ENCODE data around the gene ACTL7B.

ACTL7B gene

GRCh38 chr9:108830272-108830671 lies 25.5 kb downstream of the ACTL7B start:
- Histone ChIP-seq H3K4me1 (ENCODE audit: control insufficient read depth, low read length) (no peaks in the 10 kb centered on the region), H3K4me3 (ENCODE audit: low read length) (no peak overlapping the region), H3K27me3 (ENCODE audit: control insufficient read depth, low read length) (peaks cover 8% of the 10 kb centered on the region; the same call in 1 of the 2 replicates), H3K4me2 (ENCODE audit: low read length) (no peak overlapping the region), H4K20me1 (ENCODE audit: control insufficient read depth, insufficient read depth, low read depth, low read length) (no peaks in the 10 kb centered on the region), H3K36me3 (ENCODE audit: control insufficient read depth, low read length) (no peaks in the 10 kb centered on the region), H3K79me2 (ENCODE audit: control insufficient read depth, low read length) (no peaks in the 10 kb centered on the region), H3K9me2 (replicated peaks; ENCODE audit: control insufficient read depth, low read length) (no peaks in the 10 kb centered on the region), H3F3A (ENCODE audit: control insufficient read depth, insufficient read depth) (no peaks in the 10 kb centered on the region), H3K27ac (ENCODE audit: low read depth, low read length) (no peak overlapping the region), H3K9me3 (ENCODE audit: control insufficient read depth, insufficient read depth, low read length) (no peaks in the 10 kb centered on the region)
- TF ChIP-seq EZH2phosphoT487 (IDR thresholded peaks at IDR 0.05; ENCODE audit: borderline replicate concordance, low read length), result no peak

GRCh38 chr9:108823829-108824228 lies 32.0 kb downstream of the ACTL7B start:
- H3K79me2 ChIP-seq (ENCODE audit: control insufficient read depth, low read length), result no peaks in the 10 kb centered on the region
- peaks cover 2% of the 10 kb centered on the region; the same call in 1 of the 2 replicates for H3K27me3 ChIP-seq (ENCODE audit: control insufficient read depth, low read length)
- H3K4me2 ChIP-seq (ENCODE audit: low read length), result no peak overlapping the region
- no peaks in the 10 kb centered on the region for H3K4me1 ChIP-seq (ENCODE audit: control insufficient read depth, low read length)
- H3K9me3 ChIP-seq (ENCODE audit: control insufficient read depth, insufficient read depth, low read length), result no peaks in the 10 kb centered on the region
- H3K4me3 ChIP-seq (ENCODE audit: low read length), result no peak overlapping the region
- H3K36me3 ChIP-seq (ENCODE audit: control insufficient read depth, low read length), result no peaks in the 10 kb centered on the region
- no peaks in the 10 kb centered on the region for H3F3A ChIP-seq (ENCODE audit: control insufficient read depth, insufficient read depth)
- no peak overlapping the region for H3K27ac ChIP-seq (ENCODE audit: low read depth, low read length)
- TF ChIP-seq CTCF (IDR thresholded peaks at IDR 0.05; ENCODE audit: low read depth, low read length, poor library complexity, severe bottlenecking) (no peak), EZH2phosphoT487 (IDR thresholded peaks at IDR 0.05; ENCODE audit: borderline replicate concordance, low read length) (no peak)
- H4K20me1 ChIP-seq (ENCODE audit: control insufficient read depth, insufficient read depth, low read depth, low read length), result no peaks in the 10 kb centered on the region
- H3K9me2 ChIP-seq (replicated peaks; ENCODE audit: control insufficient read depth, low read length), result no peaks in the 10 kb centered on the region

- no peak overlapping the region for H3K27ac ChIP-seq (ENCODE audit: low read depth, low read length)
- H3K4me3 ChIP-seq (ENCODE audit: low read length), result no peak overlapping the region
- H3K4me2 ChIP-seq (ENCODE audit: low read length), result no peak overlapping the region
- no peaks in the 10 kb centered on the region for H3K9me3 ChIP-seq (ENCODE audit: control insufficient read depth, insufficient read depth, low read length)
- no peaks in the 10 kb centered on the region for H3K36me3 ChIP-seq (ENCODE audit: control insufficient read depth, low read length)
- H3K4me1 ChIP-seq (ENCODE audit: control insufficient read depth, low read length), result no peaks in the 10 kb centered on the region
- no peak for TF ChIP-seq CTCF (IDR thresholded peaks at IDR 0.05; ENCODE audit: low read depth, low read length, poor library complexity, severe bottlenecking)
- no peak for TF ChIP-seq EZH2phosphoT487 (IDR thresholded peaks at IDR 0.05; ENCODE audit: borderline replicate concordance, low read length)
- no peaks in the 10 kb centered on the region for H3K79me2 ChIP-seq (ENCODE audit: control insufficient read depth, low read length)
- peaks cover 5% of the 10 kb centered on the region; the same call in 1 of the 2 replicates for H3K27me3 ChIP-seq (ENCODE audit: control insufficient read depth, low read length)
- H4K20me1 ChIP-seq (ENCODE audit: control insufficient read depth, insufficient read depth, low read depth, low read length), result no peaks in the 10 kb centered on the region
- no peaks in the 10 kb centered on the region for H3F3A ChIP-seq (ENCODE audit: control insufficient read depth, insufficient read depth)
- no peaks in the 10 kb centered on the region for H3K9me2 ChIP-seq (replicated peaks; ENCODE audit: control insufficient read depth, low read length)
Measured at GRCh38 chr9:108816037-108816436, 39.7 kb downstream of the ACTL7B start.

GRCh38 chr9:108815156-108815555 lies 40.6 kb downstream of the ACTL7B start:
- Histone ChIP-seq H3K79me2 (ENCODE audit: control insufficient read depth, low read length) (no peaks in the 10 kb centered on the region), H3K36me3 (ENCODE audit: control insufficient read depth, low read length) (no peaks in the 10 kb centered on the region), H4K20me1 (ENCODE audit: control insufficient read depth, insufficient read depth, low read depth, low read length) (no peaks in the 10 kb centered on the region), H3K4me2 (ENCODE audit: low read length) (no peak overlapping the region), H3K4me3 (ENCODE audit: low read length) (no peak overlapping the region), H3K9me3 (ENCODE audit: control insufficient read depth, insufficient read depth, low read length) (no peaks in the 10 kb centered on the region), H3K27me3 (ENCODE audit: control insufficient read depth, low read length) (peaks cover 5% of the 10 kb centered on the region; the same call in 1 of the 2 replicates), H3K27ac (ENCODE audit: low read depth, low read length) (no peak overlapping the region), H3F3A (ENCODE audit: control insufficient read depth, insufficient read depth) (no peaks in the 10 kb centered on the region), H3K9me2 (replicated peaks; ENCODE audit: control insufficient read depth, low read length) (no peaks in the 10 kb centered on the region), H3K4me1 (ENCODE audit: control insufficient read depth, low read length) (no peaks in the 10 kb centered on the region)
- TF ChIP-seq CTCF (IDR thresholded peaks at IDR 0.05; ENCODE audit: low read depth, low read length, poor library complexity, severe bottlenecking) (no peak), EZH2phosphoT487 (IDR thresholded peaks at IDR 0.05; ENCODE audit: borderline replicate concordance, low read length) (no peak)
